Measurements from ENCODE around the gene ZNF580.

DNA sequence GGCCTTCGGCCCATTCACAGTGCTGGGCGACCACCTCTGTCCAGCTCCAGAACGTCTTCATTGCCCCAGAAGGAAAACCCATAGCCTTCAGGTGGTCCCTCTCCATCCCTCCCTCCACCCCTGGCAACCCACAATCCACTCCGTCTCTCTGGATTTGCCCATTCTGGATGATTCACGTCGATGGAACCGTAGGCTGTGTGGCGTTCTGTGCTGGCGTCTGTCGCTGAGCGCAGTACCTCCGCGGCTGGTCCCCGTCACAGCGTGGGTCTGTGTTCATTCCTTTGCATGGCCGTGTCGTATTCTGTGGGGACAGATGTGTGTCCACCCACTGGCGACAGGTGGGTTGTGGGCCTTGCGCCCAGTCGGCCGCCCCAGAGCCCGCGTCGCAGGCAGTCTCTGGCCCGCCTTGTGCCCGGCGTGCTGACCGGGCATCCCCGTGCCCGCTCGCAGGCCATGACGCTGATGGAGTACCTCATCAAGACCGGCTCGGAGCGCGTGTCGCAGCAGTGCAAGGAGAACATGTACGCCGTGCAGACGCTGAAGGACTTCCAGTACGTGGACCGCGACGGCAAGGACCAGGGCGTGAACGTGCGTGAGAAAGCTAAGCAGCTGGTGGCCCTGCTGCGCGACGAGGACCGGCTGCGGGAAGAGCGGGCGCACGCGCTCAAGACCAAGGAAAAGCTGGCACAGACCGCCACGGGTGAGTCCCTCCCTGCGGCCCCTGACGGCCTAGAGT is 44.3 kb downstream of the ZNF580 start:
- TF ChIP-seq PRRX2 (CRISPR knock-in tag; IDR thresholded peaks at IDR 0.05) = no peak
- TF ChIP-seq, protein P1, sequence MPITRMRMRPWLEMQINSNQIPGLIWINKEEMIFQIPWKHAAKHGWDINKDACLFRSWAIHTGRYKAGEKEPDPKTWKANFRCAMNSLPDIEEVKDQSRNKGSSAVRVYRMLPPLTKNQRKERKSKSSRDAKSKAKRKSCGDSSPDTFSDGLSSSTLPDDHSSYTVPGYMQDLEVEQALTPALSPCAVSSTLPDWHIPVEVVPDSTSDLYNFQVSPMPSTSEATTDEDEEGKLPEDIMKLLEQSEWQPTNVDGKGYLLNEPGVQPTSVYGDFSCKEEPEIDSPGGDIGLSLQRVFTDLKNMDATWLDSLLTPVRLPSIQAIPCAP (CRISPR knock-in tag; IDR thresholded peaks at IDR 0.05) = no peak
- TF ChIP-seq, protein P2, sequence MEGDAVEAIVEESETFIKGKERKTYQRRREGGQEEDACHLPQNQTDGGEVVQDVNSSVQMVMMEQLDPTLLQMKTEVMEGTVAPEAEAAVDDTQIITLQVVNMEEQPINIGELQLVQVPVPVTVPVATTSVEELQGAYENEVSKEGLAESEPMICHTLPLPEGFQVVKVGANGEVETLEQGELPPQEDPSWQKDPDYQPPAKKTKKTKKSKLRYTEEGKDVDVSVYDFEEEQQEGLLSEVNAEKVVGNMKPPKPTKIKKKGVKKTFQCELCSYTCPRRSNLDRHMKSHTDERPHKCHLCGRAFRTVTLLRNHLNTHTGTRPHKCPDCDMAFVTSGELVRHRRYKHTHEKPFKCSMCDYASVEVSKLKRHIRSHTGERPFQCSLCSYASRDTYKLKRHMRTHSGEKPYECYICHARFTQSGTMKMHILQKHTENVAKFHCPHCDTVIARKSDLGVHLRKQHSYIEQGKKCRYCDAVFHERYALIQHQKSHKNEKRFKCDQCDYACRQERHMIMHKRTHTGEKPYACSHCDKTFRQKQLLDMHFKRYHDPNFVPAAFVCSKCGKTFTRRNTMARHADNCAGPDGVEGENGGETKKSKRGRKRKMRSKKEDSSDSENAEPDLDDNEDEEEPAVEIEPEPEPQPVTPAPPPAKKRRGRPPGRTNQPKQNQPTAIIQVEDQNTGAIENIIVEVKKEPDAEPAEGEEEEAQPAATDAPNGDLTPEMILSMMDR (IDR thresholded peaks at IDR 0.05) = no peak
- TF ChIP-seq NR1H2 (CRISPR knock-in tag; IDR thresholded peaks at IDR 0.05) = no peak
- no peak for TF ChIP-seq NR3C1 (CRISPR knock-in tag; conservative IDR thresholded peaks at IDR 0.05; ENCODE audit: low read depth)
- no peak for TF ChIP-seq CBFB (CRISPR knock-in tag; IDR thresholded peaks at IDR 0.05; ENCODE audit: low read depth)

Measured in WTC11 (cell line).